SJSA1 (cell line): ENCODE measurements around the gene CETP. TPM values are rescaled to one million over a fixed set of nuclear protein-coding genes. Genes with fewer than 3 reads are reported as not detected.
"Not testable (repeated sequence)": the region's sequence is repeated elsewhere in the genome, so short reads cannot be mapped to it uniquely, and the experiment has no call there.

Experiments used
- DNase-seq, 2 experiments: peaks; one replicate each; pipeline ENCODE4 v3.0.0-alpha.2; 2015 to 2020; ENCODE audit warnings: low spot score in 2 of 2, low read depth in 1 of 2
- H3K27ac ChIP-seq: fragments of 250-450 bp; sonication (Bioruptor Pico); 2 replicates; pipeline ENCODE4 v1.5.1; 2020; ENCODE audit warnings: mild to moderate bottlenecking, moderate library complexity
- H3K27me3 ChIP-seq: fragments of 250-450 bp; sonication (Bioruptor Pico); replicated peaks from 2 replicates; pipeline ENCODE4 v1.5.1; 2020; ENCODE audit warnings: mild to moderate bottlenecking, moderate library complexity
- H3K36me3 ChIP-seq: fragments of 250-450 bp; sonication (Bioruptor Pico); 2 replicates; pipeline ENCODE4 v1.5.1; 2020; ENCODE audit warnings: mild to moderate bottlenecking
- H3K4me1 ChIP-seq: fragments of 250-450 bp; sonication (Bioruptor Pico); replicated peaks from 2 replicates; pipeline ENCODE4 v1.6.1; 2021; ENCODE audit warnings: mild to moderate bottlenecking
- H3K4me3 ChIP-seq: fragments of 250-450 bp; sonication (Bioruptor Pico); 2 replicates; pipeline ENCODE4 v1.5.1; 2020; ENCODE audit warnings: mild to moderate bottlenecking
- H3K9me3 ChIP-seq: fragments of 250-450 bp; sonication (Bioruptor Pico); replicated peaks from 2 replicates; pipeline ENCODE4 v1.5.1; 2020; ENCODE audit warnings: mild to moderate bottlenecking
- total RNA-seq: library from RNA; depleted of rRNA; stranded (reverse); fragments of >200 nt; shearing (Covaris generic); gene quantifications from 2 replicates; pipeline ENCODE4 v1.2.3, GENCODE V29; 2014

CETP gene
- total RNA-seq, 1 experiment from 2014 or later, result 0.08 TPM

DNA sequence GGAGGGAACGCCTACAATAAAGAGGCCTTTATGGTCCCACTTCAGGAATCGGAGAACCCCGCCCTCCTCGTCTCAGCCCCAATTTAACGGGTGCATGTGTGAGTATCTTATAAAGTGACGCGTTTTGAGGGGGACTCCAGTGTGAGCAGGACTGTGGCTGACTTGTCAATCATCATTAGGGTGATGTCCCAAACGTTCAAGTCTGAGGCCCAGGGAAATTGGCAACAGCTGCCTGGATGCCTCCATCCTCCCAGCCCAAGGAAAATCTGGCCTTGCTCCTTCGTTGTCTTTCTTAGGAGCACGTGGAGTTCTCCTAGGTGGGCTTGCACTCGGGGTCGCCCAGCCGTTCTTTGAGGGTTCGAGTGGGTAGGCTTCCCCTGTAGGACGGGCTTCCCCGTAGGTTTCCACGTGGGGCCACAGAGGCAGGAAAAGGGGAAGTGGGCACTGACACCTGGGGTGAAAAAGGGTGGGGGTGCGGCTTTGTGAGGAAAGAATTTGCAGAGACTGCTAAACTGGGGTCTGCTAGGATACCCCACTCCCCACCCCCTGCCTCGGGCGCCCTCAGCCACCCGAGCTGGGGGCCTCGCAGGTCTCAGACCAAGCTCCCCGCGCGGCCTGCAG lies 30.4 kb upstream of the CETP start:
- no peaks in the 10 kb centered on the region for H3K27me3 ChIP-seq
- H3K27ac ChIP-seq, result peak overlapping the region; percentile 90
- H3K9me3 ChIP-seq, result no peaks in the 10 kb centered on the region
- peaks cover 40% of the 10 kb centered on the region for H3K36me3 ChIP-seq
- H3K4me1 ChIP-seq, result peaks cover 18% of the 10 kb centered on the region
- no peak for DNase-seq
- H3K4me3 ChIP-seq, result peak overlapping the region; percentile 87

DNA sequence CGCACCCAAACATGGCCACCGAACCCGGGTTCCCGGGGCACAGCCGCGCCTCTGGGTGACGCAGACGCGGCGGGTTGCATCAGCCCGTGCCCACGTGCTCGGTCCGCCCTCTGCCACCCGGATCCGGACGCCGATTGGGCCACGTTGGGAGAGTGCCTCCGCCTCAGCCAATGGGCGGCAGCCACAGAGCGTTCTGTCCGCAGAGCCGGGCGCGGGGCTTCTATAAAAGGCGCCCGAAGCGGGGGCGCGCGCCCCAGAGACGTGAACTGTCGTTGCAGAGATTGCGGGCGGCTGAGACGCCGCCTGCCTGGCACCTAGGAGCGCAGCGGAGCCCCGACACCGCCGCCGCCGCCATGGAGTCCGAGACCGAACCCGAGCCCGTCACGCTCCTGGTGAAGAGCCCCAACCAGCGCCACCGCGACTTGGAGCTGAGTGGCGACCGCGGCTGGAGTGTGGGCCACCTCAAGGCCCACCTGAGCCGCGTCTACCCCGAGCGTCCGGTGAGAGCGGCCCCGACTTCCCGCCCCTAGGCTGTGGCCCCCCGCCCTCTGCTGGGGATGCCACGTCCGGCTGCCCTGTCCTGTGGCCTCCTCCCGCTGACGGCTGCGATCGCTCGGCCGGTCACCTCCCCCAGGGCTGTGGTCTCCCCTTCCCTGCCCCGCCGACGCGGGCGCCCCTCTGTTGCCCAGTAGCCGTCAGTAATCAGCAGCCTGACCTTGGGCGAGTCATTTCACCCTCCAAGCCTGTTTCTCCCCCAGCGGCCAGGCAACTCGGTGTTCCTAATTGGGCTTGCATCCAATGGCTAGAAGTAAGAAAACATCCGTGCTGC lies 29.6 kb upstream of the CETP start, which contains the start of gene HERPUD1:
Gene HERPUD1, plus strand, starts transcription at position 251 of the 829 bp plus-strand sequence. Its CDS starts 103 bp downstream, at position 354.
- Histone ChIP-seq H3K27ac (peak within 1 kb of the TSS; percentile 90), H3K36me3 (peaks cover 47% of the 10 kb centered on the region), H3K4me1 (peaks cover 18% of the 10 kb centered on the region), H3K9me3 (no peaks in the 10 kb centered on the region), H3K27me3 (no peaks in the 10 kb centered on the region), H3K4me3 (peak within 1 kb of the TSS; percentile 87)
- peak; percentile 95 to 99 for DNase-seq

DNA sequence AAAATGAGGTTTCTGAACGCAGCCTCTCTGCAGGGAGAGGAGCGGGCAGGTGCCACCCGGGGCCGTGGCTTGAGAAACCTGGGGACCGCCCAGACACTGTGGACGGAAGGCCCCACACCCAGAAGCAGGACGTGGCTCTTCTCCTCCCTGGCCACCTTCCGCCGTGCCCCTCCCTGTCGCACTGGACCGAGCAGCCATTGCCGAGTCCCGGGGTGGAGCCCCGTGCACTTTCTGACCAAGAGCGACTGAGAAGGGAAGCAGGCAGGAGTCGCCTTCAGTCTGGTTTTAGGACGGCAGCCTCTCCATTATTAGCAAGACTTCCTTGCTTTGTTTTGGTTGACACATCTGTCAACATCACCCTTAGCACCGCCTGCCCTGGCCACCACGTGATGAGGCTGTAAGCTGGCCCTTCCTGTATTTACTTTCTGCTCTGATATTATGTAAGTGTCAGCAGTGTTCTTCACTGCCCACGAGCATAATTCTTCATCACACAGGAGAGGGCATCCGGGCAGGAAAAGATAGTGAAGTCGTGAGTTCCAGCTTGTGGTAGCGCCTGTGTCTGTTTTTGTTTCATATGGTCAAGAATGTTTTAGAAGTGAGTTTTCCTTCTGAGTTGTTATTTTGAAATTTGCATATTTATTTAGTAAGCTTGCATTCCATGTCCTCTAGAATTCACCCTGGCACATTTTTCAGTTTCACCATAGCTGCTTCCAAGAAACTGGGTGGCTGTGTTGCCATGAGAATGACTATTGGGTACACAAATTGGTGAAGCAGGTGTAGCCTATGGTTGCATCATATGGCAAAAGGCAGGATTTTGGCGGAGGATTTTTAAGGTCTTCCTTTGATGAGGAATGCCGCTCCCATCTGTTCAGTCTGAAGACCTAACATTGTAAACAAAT lies 28.8 kb upstream of the CETP start:
- Histone ChIP-seq H3K9me3 (no peaks in the 10 kb centered on the region), H3K4me1 (peaks cover 18% of the 10 kb centered on the region), H3K36me3 (peaks cover 55% of the 10 kb centered on the region), H3K27ac (peak overlapping the region; percentile 90), H3K27me3 (no peaks in the 10 kb centered on the region), H3K4me3 (peak overlapping the region; percentile 87)
- DNase-seq, result peak; percentile 67 to 73

DNA sequence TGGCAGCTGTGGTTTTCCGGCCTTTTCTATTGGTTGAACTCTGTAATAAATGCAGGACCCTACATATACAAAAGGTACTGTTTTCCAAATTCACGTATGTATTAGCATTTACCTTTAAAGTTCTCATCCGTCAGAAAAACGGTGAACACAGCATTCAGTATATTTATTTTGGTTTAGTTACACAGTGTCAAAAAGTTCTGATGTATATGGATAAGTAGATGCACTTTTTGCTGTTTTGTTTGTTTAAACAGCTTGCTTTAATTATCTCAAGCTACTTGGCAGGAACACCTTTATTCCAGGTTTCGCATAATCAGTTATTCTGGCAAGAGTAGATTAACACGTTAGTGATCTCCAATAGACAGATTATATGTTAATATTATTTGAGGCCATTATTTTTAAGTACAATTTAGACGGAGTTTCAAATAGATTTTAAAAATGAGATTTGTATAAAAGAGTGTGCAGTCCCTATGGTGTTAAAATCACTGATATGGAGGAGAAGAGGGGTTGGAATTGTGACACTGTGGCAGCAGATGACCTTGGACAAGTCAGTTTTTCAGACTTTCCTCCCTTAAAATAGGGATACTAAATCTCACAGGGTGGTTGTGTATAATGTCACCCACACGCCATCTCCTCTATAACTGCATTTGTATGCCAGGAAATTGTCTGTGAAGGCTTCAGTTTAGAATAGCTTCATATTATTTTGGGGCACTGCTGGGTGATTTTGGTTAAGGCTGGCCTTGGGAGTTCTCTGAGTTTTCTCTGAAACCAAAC lies 27.7 kb upstream of the CETP start:
- DNase-seq, result no peak
- H3K4me1 ChIP-seq, result peaks cover 18% of the 10 kb centered on the region
- no peaks in the 10 kb centered on the region for H3K9me3 ChIP-seq
- H3K27ac ChIP-seq, result no peak overlapping the region
- H3K27me3 ChIP-seq, result no peaks in the 10 kb centered on the region
- peaks cover 66% of the 10 kb centered on the region for H3K36me3 ChIP-seq
- H3K4me3 ChIP-seq, result peak overlapping the region; percentile 87

DNA sequence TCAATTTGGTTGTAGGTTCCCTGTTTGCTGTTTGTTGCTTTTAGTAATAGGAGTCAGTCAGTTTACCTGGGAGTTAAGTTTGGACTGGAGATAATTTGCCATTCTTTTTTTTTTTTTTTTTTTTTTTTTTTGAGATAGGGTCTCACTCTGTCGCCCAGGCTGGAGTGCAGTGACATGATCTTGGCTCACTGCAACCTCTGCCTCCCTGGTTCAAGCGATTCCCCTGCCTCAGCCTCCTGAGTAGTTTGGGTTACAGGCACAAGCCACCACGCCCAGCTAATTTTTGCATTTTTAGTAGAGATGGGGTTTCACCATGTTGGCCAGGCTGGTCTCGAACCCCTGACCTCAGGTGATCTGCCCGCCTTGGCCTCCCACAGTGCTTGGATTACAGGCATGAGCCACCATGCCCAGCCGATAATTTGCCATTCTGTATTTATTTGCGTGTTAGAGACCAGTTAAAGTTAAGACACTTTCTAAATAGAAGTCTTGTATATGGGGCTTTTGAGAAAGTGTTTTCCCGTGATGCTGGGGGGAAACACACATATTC lies 27.1 kb upstream of the CETP start:
- not testable (repeated sequence) for H3K4me3 ChIP-seq, H3K27me3 ChIP-seq, DNase-seq, H3K27ac ChIP-seq, H3K9me3 ChIP-seq
- Histone ChIP-seq H3K36me3 (peaks cover 72% of the 10 kb centered on the region), H3K4me1 (peaks cover 18% of the 10 kb centered on the region)

DNA sequence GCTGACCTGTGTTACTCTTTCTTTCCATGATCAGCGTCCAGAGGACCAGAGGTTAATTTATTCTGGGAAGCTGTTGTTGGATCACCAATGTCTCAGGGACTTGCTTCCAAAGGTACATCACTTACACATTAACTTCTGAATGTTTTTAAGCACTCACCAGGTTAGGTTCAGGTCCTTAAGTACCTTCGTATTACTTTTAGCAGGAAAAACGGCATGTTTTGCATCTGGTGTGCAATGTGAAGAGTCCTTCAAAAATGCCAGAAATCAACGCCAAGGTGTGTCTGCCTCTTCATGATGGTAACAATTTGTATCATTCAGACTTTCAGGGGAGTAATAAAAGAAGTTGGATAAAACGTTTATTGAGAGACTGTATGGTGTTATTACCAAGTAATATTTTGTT lies 26.5 kb upstream of the CETP start:
- Histone ChIP-seq H3K27ac (no peak overlapping the region), H3K9me3 (no peaks in the 10 kb centered on the region), H3K4me1 (peaks cover 18% of the 10 kb centered on the region), H3K27me3 (no peaks in the 10 kb centered on the region), H3K4me3 (no peak overlapping the region), H3K36me3 (peaks cover 78% of the 10 kb centered on the region)
- no peak for DNase-seq

DNA sequence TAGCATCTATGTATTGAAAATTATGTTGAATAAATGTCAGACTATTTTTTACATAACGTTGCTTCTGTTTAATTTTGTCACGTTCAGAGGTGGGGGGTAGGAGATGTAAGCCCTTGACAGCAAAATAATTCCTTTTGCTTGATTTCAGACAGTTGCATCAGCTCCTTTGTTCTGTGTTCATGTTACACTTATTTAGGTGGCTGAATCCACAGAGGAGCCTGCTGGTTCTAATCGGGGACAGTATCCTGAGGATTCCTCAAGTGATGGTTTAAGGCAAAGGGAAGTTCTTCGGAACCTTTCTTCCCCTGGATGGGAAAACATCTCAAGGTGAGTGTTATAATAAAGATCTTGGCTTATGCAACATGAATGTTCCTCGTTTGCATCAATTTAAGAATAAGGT lies 25.3 kb upstream of the CETP start:
- H3K4me3 ChIP-seq, result no peak overlapping the region
- H3K9me3 ChIP-seq, result no peaks in the 10 kb centered on the region
- peaks cover 91% of the 10 kb centered on the region for H3K36me3 ChIP-seq
- H3K27ac ChIP-seq, result no peak overlapping the region
- H3K27me3 ChIP-seq, result no peaks in the 10 kb centered on the region
- DNase-seq, result no peak
- H3K4me1 ChIP-seq, result peaks cover 15% of the 10 kb centered on the region

DNA sequence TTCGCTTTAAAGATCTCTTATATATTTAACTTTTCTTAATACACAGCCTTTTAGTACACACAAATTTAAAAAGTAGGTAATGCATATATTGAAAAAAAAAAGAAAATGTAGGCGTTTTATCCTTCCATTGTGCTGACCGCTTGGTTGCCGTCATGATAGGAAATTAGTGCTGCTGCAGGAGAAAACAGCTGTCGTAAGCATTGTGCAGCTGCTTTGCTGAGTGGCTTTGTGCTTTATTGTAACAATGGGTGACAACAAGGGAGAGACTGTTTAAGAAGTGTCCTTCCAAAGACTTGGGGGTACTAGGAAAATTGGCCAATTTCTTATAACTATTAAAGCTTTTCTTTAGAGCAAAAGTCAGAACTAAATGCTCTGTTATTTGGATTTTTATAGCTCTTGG lies 24.8 kb upstream of the CETP start:
- Histone ChIP-seq H3K27me3 (no peaks in the 10 kb centered on the region), H3K9me3 (no peaks in the 10 kb centered on the region), H3K36me3 (peaks cover 95% of the 10 kb centered on the region), H3K4me1 (peaks cover 13% of the 10 kb centered on the region), H3K4me3 (no peak overlapping the region), H3K27ac (no peak overlapping the region)
- DNase-seq, result no peak

DNA sequence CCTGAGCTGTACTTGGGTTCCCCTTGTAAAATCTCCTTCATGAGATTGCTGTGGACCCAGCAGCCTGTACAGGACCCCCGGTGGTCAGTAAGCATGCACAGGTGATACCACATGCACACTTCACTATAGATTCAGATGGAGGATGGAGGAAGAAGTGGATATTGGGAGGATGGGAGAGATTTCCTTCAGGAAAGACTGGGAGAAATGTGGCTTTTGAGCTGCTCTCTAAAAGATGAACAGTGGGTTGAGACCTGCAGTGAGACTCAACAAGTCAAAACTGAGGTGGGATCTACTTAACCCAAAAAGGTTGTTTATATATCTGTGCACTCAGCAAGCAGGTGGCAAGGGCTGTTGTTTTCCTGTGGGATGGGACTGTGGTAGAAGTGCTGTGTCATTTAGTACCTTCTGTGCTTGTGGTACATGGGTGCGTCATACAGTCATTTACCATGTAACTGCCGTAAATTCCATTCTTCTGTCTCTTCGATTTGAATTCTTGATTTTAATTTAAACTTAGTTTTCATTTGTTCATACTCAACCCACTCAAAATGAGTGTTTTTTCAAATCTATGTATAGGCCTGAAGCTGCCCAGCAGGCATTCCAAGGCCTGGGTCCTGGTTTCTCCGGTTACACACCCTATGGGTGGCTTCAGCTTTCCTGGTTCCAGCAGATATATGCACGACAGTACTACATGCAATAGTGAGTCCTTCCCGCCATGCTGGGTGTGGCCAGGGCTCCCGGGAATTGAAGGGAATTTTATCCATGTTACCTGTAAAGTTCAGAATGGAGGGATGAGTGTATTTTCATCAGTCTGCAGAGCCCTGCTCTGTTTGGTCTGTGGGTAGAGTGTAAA lies 22.9 kb upstream of the CETP start:
- H3K36me3 ChIP-seq, result peaks cover 97% of the 10 kb centered on the region
- no peak overlapping the region for H3K4me3 ChIP-seq
- DNase-seq, result no peak
- peaks cover 3% of the 10 kb centered on the region for H3K4me1 ChIP-seq
- H3K27me3 ChIP-seq, result no peaks in the 10 kb centered on the region
- no peaks in the 10 kb centered on the region for H3K9me3 ChIP-seq
- no peak overlapping the region for H3K27ac ChIP-seq

DNA sequence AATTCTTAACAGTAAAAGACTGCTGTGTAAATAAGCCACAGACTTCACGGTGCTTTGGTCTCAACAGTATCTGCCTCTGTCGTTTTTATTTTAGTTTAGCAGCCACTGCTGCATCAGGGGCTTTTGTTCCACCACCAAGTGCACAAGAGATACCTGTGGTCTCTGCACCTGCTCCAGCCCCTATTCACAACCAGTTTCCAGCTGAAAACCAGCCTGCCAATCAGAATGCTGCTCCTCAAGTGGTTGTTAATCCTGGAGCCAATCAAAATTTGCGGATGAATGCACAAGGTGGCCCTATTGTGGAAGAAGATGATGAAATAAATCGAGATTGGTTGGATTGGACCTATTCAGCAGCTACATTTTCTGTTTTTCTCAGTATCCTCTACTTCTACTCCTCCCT lies 21.9 kb upstream of the CETP start:
- Histone ChIP-seq H3K36me3 (peaks cover 100% of the 10 kb centered on the region), H3K27ac (no peak overlapping the region)

DNA sequence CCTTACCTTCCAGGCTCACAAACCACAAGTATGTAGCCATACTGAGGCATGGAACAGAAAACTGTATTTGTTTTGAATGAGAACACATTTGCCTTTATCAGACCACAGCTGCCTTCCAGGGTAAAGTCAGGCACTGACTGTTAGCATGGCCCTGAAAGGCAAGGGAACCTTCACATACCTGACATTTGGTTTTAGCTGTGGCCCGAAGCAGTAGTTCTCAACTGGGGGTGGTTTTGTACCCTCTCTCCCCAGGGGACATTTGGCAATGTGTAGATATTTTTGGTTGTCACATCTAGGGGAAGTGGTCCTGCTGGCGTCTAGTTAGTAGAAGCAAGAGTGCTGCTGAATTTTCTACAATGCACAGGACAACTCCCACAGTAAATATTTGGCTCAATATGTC lies 20.7 kb upstream of the CETP start:
- H3K36me3 ChIP-seq, result peaks cover 97% of the 10 kb centered on the region
- no peaks in the 10 kb centered on the region for H3K4me1 ChIP-seq
- no peak for DNase-seq
- no peak overlapping the region for H3K27ac ChIP-seq
- no peak overlapping the region for H3K4me3 ChIP-seq
- no peaks in the 10 kb centered on the region for H3K9me3 ChIP-seq
- H3K27me3 ChIP-seq, result no peaks in the 10 kb centered on the region

More for the DNA sequence above, 21.9 kb upstream of the CETP start:
- H3K9me3 ChIP-seq, result no peaks in the 10 kb centered on the region
- H3K4me1 ChIP-seq, result no peaks in the 10 kb centered on the region
- no peaks in the 10 kb centered on the region for H3K27me3 ChIP-seq
- no peak overlapping the region for H3K4me3 ChIP-seq
- DNase-seq, result no peak

DNA sequence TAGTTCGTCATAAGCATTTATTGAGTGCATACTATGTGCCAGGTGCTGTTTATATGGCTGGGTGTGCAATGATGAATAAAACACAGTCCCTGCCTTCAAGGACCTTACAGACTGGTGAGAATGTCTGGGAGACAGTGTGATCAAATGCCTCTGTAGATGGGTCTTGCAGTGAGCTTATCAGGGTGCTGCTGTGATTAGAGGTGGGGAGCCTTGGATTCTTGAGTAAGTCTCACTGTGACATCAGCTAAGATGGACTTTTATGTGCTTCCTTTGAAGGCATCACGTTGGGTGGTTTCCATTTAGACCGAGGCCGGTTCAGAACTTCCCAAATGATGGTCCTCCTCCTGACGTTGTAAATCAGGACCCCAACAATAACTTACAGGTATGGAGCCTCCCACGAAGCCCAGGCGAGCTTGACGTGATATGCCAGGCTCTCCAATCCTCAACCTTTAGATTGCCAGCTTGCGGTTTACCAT lies 19.9 kb upstream of the CETP start:
- DNase-seq, result no peak
- H3K36me3 ChIP-seq, result peaks cover 90% of the 10 kb centered on the region
- H3K4me1 ChIP-seq, result no peaks in the 10 kb centered on the region
- no peaks in the 10 kb centered on the region for H3K27me3 ChIP-seq
- H3K4me3 ChIP-seq, result no peak overlapping the region
- no peaks in the 10 kb centered on the region for H3K9me3 ChIP-seq
- no peak overlapping the region for H3K27ac ChIP-seq
